ENCODE data around the gene C17orf100.

- no peak for TF ChIP-seq CTCF (conservative IDR thresholded peaks at IDR 0.05; ENCODE audit: low read length)
- TF ChIP-seq EZH2phosphoT487 (IDR thresholded peaks at IDR 0.05; ENCODE audit: borderline replicate concordance, low read depth, low read length), result no peak
These were observed 10.9 kb upstream of the C17orf100 start, which contains the start of the genes KIAA0753 and TXNDC17 for GRCh38 chr17:6640536-6641246.
